HG03521 (cell line): Measurements from ENCODE around the gene RPL37A.
A peak's percentile ranks its signal among the peaks of the same experiment; 100 is the strongest.

Experiments
- ATAC-seq: cut with Tn5 transposase; IDR thresholded peaks from one replicate; pipeline ENCODE4 v1.9.1; 2021; ENCODE audit warnings: mild to moderate bottlenecking, moderate library complexity; ENCODE audit not compliant: unreplicated experiment

The RPL37A gene

DNA sequence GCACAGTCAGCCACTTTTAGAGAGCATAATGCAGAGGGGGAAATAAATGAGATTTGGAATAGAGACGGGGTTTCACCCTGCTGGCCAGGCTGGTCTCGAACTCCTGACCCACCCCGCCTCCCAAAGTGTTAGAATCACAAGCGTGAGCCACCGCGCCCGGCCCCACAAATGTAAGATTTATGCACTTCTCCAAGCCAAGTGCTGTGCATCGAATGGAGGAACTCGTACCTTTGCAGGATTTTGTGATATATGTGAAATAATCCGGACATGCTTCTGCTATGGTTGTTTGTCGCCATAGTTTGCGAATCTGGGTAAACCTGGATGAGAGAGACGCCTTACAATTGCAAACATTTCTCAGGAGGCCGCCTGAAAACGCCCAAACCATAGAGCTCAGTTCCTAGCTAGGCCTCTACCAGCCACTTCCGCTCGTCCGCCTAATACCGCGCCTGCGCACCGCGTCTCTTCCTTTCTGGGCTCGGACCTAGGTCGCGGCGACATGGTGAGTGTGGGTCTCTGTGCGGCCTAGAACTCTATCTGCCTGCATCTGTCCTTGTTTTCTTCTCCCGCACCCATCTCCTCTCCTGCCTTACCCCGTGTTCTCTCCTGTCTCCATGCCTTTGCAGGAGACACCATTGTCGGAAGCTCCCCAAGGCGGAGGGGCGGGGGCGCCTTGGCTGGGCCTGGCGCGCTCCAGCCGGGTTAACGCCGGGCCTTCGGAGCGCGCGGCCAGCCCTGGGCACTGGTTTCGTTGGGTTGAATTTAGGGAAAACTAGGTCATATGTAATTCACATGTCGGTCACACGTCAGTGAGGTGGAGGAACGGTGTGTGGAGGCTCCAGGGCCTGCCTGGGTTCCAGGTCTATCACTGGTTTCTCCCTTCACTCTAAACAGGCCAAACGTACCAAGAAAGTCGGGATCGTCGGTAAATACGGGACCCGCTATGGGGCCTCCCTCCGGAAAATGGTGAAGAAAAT lies at the start of gene RPL37A:
Gene RPL37A (plus strand): TSS at position 466 of the 974 bp plus-strand sequence. CDS start 31 bp downstream, at position 497.
- peak; percentile 90 for ATAC-seq

- no peak for ATAC-seq
Observed at GRCh38 chr2:216450346-216450745, 48.3 kb upstream of the RPL37A start.

DNA sequence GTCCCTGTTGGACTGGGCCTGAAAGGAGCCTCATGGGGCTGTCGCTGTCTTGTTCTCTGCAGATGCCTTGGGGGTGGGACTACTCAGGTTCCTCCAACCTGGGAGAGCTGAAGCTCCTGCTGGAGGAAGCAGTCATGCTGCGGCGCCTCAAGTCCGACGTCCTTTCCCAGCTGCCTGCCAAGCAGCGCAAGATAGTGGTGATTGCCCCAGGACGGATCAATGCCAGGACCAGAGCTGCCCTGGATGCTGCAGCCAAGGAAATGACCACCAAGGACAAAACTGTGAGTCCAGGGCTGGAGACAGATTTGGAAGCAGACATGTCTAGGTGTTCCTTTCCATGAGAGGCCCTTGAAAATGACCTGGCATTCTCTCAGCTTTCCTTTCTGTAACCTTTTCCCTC lies 47.9 kb upstream of the RPL37A start:
- no peak for ATAC-seq

- ATAC-seq = no peak
Observed at GRCh38 chr2:216453955-216454614, 44.6 kb upstream of the RPL37A start.

DNA sequence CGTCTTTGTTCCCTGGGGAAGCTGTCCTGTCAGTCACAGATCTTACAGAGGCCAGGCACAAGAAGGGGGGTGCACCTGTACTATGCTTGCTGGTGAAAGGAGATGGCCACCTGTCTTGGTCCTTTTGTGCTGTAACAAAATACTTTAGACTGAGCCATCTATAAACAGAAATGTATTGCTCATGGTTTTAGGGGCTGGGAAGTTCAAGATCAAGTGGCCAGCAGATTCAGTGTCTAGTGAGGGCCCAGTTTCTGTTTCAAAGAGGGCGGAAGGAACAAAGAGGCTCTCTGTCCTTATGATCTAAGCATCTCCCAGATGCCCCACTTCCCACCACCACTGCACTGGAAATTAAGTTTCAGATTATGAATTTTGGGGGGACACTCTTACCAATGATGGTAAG lies 35.5 kb upstream of the RPL37A start:
- no peak for ATAC-seq

- ATAC-seq = no peak
Observed at GRCh38 chr2:216464104-216464720, 34.4 kb upstream of the RPL37A start.

DNA sequence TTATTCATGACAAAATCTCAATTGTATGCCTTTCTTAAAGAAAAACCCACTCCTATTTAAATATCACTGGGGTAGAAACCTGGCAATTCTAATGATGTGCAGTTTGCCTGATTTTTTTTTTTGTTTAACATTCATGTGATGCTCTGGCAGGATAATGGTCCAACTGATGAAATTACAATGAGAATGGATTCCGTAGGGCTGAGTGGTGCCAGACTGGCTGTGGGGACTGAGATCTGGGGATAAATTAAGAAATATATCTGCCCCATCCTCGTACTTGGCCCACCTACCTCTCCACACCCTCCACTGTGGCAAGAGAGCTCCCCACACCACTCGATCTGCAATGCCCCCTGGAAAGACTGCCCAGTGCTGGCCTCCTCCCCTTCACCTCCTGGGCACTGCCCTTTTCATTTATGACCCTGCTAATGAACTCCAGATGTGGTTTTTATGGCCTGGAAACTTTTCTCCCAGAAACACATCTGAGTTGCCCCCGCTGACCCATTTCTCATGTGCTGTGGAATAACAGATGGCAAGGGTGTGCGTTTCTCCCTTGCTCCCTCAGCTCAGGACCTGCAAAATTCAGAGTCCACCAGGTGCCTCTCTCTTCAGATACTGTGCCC lies 33.0 kb upstream of the RPL37A start:
- ATAC-seq = no peak

GRCh38 chr2:216467845-216468244 lies 30.8 kb upstream of the RPL37A start:
- no peak for ATAC-seq

DNA sequence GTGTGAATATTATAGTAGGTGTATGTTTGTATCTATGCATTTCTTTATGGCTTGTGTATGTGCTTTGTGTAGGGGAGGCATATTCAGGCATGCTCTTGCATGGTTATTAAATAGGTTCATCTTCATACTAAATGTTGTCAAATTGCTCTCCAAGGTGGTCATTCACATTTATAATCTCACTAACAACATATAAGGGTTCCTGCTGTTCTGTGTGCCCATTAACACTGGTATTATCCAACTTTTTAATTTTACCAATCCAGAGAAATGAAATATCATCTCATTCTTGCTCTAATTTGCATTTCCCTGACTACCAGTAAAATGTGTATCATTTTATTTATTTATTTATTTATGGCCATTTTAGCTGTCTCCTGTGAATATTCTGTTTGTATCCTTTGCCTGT lies 29.0 kb upstream of the RPL37A start:
- ATAC-seq = no peak

- no peak for ATAC-seq
Observed at GRCh38 chr2:216473187-216473586, 25.5 kb upstream of the RPL37A start.

- ATAC-seq = peak; percentile 63
Observed at GRCh38 chr2:216474925-216475670, 23.5 kb upstream of the RPL37A start.

DNA sequence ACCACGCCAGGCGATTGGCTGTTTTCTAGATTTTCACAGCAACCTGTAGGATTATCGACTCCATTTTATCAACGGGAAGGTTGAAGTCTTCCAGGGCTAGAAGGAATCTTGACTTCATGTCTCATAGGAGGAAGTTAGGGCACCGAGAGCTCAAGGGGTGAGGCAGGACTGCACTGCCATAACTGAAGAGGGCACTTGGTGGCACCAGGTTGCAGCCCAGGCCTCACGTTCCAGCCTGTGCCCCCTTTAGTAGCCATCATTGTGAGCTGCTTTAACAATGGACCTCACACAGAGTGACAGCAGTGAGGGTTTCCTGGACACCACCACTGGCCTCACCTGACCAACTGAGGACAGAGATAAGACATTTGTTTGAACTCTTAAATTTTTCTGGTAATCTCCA lies 22.9 kb upstream of the RPL37A start:
- ATAC-seq = no peak

- no peak for ATAC-seq
Observed at GRCh38 chr2:216477283-216478035, 21.2 kb upstream of the RPL37A start.

GRCh38 chr2:216478151-216478550 lies 20.5 kb upstream of the RPL37A start:
- no peak for ATAC-seq

GRCh38 chr2:216478791-216479190 lies 19.9 kb upstream of the RPL37A start:
- no peak for ATAC-seq

GRCh38 chr2:216480221-216480620 lies 18.4 kb upstream of the RPL37A start:
- no peak for ATAC-seq

DNA sequence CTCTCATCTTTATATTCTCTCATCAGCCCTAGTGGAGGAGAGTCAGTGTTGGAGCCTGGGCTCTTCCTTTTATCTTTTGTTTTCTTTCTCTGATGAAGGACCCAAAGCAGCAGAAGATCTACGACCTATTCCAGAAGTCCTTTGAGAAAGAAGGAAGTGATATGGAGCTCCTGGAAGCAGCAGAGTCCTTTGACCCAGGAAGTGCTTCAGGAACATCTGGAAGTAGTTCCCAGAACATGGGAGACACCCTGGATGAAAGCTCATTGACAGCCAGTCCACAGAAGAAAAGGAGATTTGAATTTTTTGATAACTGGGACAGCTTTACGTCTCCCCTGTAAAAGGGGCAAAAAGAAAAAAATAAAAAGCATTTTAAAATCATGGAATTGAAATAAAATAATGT lies 16.0 kb upstream of the RPL37A start:
- ATAC-seq = no peak

DNA sequence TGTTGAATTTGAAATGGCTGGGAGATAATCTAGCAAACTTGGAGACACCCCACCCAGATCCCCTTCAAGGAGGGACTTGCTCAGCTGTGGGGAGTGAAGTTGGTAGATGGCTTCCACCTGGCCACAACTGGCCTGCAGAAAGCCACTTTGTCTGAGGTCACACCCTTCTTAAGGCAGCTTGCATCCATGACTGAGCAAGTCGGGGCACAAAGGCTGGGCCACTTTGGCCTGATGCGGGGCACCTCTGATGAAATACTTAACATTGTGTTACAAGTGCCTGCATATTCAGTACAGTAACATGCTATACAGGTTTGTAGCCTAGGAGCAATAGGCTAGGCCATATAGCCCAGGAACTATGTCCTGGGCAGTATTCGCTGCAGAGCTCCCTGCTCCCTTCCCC lies 13.4 kb upstream of the RPL37A start:
- ATAC-seq = no peak

- ATAC-seq = no peak
Observed at GRCh38 chr2:216485745-216486144, 12.9 kb upstream of the RPL37A start.

DNA sequence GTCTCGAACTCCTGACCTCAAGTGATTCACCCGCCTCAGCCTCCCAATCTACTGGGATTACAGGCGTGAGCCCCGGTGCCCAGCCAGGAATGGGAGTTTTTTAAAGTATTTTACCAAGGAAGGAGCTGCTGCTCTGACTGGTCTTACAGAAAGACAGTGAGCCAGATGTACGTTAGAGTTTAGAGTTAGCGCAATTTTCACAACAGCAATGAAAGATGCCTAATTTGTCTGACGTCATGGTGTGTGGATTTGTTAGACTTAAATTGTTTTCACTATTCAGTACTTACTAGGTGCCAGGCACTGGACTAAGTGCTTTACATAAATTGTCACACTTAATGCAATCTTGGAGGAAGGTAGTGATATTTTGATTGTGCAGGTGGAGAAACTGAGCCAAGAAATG lies 12.4 kb upstream of the RPL37A start:
- no peak for ATAC-seq
